Inflammatory macrophage treated with lipopolysaccharide for 4 hours (primary cell): ENCODE data around the gene EFCAB6.

ENCODE experiments used
- DNase-seq: peaks from one replicate; pipeline ENCODE4 v3.0.0-alpha.2; 2020

Gene EFCAB6

DNA sequence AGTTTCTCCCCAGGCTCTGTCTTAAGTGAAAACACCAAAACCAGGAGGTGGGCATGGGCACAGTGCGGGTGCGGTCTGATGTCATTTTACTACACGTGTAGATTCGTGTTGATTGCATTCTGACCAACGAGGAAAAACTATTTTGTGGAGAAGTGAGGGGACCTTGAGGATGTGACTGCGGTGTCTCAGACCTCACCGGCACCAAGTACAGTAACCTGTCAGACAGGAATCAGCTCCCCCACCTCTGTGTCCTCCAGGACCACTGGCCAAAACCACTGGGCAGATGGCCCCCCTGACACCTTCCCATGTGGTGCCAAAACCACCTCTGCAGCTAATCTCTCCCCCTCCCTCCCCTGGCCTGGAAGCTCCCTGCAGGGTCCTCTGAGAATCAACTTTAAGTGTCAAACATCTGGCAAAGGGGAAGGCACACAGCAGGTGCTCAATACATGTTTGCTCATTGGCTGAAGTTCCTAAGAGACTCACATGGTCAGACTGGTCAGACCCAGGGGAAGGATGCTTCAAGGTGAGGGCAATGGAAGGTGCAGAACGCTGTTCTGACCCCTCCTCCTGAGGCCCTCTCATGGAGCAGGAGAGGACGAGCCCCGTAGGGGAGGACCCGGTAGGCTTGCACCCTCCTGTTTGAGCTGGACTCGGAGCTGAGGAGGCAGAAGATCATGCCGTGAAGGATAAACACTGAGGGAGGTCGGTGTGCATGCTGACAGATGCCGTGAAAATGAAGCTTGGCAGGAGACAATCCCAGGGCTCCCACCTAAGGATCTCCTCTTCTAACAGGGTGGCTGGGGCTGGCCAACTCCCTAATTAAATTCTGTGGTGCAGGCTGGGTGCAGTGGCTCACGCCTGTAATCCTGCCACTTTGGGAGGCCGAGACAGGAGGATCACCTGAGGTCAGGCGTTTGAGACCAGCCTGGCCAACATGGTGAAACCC lies 270.4 kb downstream of the EFCAB6 start:
- DNase-seq = no peak

DNA sequence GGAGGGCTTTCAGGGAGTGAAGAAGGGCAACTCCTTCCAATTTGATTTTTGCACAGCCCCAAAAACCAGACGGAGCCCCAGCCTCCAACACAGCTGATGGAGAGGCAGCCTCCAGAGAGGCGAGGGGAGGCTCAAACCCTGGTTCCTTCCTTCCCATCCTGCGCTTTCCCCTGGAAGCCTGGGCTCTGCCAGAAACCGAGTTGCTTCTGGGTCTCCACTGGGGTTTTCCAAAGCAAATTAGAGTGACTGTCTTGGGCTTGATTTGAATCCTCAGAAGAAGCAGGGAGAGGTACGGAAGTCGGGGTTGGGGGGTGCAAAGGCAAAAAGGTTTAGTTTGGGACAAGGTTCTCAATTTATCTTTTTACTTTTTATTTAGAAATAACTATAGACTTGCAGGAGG lies 271.1 kb downstream of the EFCAB6 start:
- no peak for DNase-seq

GRCh38 chr22:43540529-43540923 lies 271.6 kb downstream of the EFCAB6 start:
- no peak for DNase-seq

- DNase-seq = no peak
Measured at GRCh38 chr22:43539572-43540528, 272.3 kb downstream of the EFCAB6 start.

- no peak for DNase-seq
Measured at GRCh38 chr22:43537019-43537585, 275.0 kb downstream of the EFCAB6 start.

DNA sequence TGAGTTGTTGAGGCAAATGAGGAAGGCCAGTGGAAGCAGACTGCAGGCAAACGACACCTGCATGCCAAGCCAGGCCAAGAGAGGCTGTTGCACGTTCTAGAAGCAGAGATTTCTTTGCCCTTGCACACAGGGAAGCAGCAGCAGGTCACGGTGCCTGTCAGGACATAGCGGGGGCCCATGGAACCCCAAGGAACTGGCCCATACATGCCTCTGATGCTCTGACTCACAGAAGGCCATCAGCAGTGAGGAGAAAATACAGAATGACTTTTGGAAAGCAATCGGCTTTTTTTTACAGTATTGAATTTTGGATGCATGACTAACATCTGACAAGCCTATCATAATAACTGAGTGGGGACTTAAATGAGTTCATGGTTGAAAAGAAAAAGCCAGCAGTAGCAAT lies 276.4 kb downstream of the EFCAB6 start:
- no peak for DNase-seq

DNA sequence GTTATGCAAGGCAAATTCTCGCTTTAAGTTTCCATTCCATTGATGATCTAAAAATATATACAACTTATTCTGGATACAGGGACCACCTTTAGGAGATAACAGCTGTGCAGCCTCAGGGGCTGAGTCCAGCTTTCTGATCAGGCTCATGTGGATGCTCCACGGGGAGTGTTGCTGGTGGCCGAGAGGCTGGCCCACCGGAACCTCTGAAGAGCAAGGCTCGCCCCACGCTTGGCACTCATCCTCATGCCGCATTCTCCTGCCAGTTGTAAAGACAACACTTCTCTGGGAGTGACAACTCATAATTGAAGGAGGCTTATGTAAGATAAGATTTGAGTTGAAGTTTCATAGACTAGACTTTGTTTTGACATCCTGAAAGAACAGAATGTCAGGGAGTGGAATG lies 276.8 kb downstream of the EFCAB6 start:
- no peak for DNase-seq

DNA sequence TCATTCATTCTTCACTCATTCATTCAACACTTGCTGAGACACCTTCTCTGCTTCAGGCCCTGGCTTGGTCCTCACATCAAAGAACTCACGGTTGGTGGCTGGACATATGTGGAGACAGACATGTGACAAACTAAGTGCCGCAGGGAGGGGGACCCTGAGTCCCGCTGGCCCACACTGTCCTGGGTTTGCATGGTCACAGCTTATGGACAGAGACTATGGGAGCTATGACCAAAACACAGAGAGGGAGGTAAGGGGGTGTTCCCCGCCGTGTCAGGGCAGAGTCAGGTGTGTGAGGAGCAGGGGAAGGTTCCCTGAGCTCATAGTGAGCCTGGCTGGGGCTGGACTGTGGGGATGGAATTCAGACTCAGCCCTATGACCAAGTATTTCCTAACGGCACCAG lies 277.2 kb downstream of the EFCAB6 start:
- DNase-seq = no peak

- DNase-seq = no peak
Measured at GRCh38 chr22:43533656-43534428, 278.3 kb downstream of the EFCAB6 start.

DNA sequence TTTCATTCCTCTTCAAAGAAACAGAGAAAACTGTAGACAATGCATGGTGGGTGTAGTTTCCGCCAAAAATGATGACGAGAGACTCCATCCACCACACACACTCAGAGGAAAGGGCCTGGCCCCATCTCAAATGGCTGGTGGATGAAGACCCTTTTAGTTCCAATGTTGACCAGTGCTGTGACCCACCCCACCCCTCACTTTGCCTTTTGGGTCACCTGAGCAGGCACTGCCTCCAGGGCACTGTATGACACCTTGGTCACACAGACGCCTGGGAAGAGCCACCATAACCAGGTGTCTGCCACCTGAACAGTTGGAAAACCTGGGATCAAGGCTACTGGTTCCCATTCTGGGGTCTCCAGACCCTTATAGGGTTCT lies 279.0 kb downstream of the EFCAB6 start:
- DNase-seq = no peak

DNA sequence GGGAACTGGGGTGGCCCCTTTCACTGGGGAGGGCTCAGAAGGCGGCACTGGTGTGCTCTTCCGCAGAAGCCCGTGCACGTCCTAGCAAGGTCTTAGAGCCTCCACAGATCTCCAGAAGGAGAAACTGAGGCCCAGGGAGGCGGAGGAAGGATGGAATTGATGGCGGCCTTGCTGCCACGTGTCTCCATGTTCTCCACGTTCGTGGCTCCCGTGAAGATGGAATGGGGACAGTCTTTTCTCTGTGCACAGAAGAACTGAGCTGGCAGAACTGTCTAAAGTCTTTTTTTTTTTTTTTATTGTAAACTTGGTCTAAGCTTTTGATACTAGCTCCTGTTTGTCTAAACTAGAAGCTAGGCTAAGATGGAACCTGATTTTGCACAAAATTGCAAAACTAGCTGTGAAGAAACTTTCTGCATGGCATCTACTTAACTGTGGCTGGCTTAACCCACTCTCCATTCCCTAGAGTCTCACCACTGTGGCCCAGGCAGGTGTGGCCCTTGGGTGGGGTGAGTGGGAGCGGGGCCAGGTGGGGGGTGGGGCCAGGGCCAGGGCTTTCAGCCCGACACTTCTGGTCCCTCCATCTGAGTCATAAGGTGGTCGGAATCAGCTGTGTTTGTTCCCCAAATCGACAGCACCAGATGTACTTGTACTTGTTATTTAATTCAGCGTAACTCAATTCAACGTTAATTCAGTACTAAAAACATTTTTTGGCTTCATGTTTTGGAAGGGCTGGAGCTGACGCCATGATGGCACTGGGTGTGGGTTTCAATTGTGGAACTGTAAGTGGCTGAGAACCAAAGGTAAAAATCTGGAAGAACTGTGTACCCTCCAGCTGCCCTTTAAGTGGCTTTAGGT lies 279.6 kb downstream of the EFCAB6 start:
- DNase-seq = no peak

DNA sequence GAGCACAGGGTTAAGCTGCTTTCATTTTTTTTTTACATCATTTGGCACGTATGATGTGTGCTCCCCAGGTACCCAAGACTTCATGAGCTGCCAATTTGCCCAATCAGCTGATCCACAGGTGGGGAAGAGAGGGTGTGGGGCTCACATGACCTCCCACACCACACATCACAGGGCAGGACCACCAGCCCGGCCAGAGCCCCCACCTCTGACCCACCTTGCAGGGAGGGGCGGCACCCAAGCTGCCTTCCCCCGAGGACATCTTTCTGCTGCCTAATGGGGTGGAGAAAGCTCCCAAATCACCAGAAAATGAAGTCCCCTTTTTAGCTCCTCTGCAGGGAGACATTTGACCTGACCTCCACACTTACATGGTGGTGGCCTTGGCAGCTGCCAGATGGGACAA lies 280.5 kb downstream of the EFCAB6 start:
- no peak for DNase-seq

GRCh38 chr22:43530349-43531201 lies 281.5 kb downstream of the EFCAB6 start:
- DNase-seq = no peak

DNA sequence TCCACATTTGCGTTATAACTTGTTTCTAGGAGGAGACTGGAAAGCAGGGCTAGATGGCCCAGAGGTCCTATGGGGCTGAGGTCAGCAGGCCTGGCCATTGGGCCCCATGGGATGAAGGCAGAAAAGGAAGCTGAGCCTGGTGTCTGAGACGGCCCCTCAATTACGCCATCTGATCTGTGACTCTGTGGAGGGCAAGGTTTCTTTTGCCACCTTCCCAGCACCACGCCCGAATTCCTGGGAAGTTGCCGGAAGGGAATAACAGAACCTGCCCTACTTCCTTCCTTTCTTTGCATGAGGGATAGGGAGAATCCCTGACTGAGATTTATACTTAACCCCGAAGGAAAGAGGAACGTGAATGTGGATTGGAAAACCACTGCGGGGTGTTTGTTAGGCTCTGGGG lies 282.2 kb downstream of the EFCAB6 start:
- DNase-seq = no peak

DNA sequence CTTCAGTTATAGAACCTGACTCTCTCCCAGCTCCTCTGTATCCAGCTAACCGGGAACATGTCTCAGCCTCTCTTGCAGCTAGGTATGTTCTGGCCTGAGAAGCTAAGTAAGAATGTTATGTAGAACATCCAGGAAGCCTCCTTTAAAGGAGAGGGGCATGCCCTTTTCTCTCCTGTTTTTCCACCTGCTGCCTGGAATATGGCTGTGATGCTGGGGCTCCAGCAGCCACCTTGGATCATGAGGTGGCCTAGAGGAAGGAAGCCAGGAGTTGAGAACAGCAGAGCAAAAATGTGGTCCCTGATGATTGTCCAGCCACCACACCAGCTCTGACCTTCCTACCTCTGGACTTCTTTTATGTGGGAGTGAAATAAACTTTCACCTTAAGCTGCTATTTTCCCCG lies 282.6 kb downstream of the EFCAB6 start:
- no peak for DNase-seq

DNA sequence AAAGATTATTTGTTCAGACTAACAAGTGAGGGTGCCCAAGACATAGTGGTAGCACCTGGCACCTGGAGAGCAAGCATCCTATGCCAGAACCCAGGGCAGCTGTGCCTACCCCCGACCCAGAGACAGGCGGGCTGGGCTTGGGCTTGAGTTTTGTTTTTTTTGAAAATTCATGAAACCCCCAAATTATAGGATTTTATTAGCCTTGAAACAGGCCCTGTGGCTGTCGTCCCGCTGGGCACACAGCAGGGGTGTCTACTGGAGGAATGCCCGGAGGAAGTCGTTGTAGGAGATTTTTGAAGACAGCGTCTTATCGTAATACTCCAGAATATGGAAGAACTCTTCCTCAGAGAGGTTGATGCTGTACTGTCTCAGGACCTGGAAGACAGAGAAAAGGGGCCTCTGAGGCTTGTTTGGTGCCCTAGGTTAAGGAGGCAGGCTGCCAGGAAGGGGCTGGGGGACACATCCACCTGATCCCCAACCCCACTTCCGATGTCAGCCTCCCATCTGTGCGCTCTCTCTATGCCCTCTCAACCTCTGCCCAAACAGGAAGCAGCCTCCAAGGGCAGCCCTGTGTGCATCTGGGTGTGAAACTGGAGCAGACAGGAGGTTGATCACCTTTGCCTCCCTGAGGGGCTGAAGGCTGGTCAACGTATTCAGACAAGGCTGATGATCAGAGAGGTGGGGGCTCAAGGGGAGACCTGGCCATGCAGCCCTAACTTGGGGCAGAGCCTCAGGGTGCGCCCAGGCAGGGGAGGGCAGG lies 283.3 kb downstream of the EFCAB6 start:
- DNase-seq = no peak

DNA sequence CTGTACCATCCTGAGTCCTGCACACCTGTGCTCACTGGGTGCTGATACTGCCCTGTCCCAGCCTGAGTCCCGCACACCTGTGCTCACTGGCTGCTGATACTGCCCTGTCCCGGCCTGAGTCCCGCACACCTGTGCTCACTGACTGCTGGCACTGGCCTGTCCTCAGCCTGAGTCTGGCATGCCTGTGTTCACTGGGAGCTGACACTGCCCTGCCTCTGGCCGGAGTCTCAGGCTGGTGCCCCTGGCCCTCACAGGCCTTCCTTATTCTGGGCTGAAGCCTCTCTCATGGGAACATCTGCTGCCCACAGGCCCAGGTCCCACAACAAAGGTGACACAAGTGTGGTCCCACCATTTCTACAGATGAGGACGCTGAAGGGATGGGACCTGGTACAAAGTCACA lies 285.2 kb downstream of the EFCAB6 start:
- no peak for DNase-seq

- no peak for DNase-seq
Measured at GRCh38 chr22:43526117-43526655, 285.9 kb downstream of the EFCAB6 start.

DNA sequence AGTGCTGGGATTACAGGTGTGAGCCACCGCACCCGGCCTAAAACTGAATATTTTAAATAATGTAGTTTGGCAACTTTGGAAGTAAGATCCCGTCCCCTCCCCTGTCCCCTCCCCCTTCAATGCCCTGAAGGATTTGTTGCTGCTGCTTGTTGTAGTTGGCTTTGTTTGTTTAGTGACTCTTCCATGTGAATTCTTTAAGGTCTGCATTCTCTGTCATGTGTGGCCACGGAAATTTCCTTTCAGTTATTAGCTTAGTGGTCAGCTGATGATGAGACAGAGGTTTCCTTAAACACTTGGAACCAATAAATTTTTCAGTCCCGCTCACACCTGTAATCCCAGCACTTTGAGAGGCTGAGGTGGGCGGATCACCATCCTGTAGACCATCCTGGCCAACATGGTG lies 290.4 kb downstream of the EFCAB6 start:
- no peak for DNase-seq

- no peak for DNase-seq
Measured at GRCh38 chr22:43520632-43521039, 291.5 kb downstream of the EFCAB6 start.
